Activated CD4-positive, alpha-beta T cell treated with anti-CD3 and anti-CD28 coated beads, Interleukin-2, amount 50 U/mL, for 48 hours (primary cell): ENCODE results near the gene XPC.

ENCODE experiments used
- DNase-seq, 2 experiments: peaks; one replicate each; pipeline ENCODE4 v3.0.0-alpha.2; 2020

XPC gene

DNA sequence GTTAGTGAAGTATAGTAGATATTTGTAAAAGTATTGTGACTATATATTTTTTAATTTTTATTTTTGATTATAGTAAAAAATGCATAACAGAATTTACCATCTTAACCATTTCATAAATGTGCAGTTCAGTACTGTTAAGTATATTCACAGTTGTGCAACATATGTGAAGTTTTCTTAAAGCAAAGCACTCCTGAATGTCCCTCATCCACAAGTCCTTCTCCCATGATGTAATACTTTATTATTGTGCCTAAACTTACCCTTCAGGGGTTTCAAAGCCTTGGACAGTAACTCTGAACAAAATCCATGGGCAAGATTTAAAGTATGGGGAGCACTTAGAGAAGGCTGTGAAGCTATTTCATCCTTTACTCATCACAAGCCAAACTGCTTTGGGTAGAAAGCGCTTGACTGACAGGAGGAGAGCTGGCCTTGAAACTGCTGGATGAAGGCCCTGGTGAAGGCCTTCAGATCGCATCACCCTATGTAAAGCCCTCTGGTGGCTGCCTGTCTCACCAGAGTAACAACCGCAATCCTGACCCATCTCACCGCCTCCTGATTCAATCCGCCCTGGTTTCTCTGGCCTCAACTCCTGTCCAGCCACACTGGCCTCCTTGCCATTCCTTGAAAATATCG is 28.3 kb upstream of the XPC start:
- DNase-seq, result no peak

DNA sequence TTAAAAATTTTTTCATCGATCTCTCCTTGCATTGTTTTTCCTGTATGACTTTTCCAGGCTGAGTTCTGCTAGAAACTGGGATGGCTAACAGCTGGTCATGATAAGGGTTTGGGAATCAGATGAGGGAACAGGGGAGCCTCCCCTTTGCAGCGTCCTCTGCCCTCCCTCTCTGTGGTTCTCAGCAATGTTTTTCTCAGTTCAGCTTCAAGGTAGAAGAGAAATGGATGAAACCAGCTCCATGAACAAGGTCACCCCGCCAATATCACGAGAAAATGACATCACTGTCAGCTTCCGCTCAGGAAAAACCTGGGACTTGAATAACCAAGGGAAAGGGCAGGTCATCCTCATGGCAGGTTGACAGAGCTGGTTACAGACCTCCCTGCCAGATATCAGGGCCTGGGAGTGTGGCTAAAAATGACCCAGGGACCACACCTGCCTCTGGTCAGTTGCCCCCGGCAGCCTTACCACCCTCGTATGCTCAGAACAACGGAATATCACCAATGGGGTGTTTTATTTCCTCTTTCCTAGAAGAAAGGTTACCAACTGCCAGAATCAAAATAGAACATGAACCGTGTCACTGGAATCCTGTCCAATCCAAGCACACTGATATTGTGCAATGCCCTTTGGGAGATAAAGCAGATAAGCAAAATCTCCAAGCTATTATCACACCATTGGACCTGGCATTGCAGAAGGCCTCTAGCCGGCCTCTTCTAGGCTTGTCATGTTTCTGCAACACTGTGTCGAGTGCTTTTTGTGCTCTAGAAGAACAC is 26.3 kb upstream of the XPC start:
- DNase-seq, result no peak

DNA sequence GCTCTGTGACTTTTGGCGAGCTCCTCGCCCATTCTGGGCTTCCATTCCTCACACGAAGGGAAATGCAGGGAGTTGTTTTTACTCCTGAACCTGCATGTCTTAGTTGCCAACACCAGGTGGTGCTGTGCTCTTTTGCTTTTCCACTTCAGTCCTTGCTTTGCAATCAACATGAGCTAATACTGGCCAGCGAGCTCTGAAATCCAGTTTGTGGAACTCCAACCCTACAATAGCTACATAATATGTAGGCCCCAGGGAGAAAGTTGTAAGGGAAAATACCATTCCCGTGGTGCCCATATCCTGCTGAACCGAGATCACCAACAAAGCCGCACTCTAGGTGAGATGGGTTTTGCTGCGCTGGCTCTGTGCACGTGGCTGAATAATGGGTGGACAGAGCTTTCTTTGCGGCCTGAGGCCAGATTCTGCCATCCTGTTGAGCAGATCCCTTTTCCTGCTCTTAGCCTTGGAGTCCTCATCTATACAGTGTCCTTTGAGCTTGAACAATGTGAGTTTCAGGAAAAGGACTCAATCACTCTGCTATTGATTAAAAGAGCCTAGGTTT is 25.2 kb upstream of the XPC start:
- peak; percentile 30 to 50 for DNase-seq

DNA sequence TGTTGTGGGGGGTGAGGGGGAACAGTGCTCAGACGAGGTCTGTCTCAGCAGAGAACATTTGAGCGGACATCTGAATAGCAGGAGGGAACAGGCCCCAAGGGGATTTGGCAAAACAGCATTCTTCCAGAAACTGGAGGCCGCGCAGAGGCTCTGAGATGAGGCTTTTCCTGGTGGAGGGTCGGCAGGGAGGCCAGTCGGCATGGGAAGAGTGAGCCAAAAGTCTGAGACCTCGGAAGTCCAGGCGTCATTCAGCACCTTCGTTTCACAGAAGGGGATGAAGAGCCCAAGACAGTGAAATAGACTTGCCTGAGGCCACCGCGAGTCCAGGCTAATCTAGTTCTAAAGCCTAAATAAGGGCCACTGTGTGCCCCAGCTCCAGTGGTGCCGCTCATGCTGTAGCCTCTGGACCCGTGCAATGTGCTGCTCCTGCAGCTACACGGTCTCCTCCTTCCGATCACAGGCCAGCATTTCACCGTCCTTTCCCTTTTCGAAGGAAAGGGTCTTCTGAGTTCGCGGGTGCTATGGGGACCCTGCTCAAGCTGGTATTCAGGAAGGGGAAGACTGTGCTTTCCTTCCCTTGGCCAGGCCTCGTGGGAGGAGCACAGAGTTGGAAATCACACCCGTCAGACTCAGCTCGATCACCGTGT is 24.6 kb upstream of the XPC start:
- DNase-seq, result no peak

DNA sequence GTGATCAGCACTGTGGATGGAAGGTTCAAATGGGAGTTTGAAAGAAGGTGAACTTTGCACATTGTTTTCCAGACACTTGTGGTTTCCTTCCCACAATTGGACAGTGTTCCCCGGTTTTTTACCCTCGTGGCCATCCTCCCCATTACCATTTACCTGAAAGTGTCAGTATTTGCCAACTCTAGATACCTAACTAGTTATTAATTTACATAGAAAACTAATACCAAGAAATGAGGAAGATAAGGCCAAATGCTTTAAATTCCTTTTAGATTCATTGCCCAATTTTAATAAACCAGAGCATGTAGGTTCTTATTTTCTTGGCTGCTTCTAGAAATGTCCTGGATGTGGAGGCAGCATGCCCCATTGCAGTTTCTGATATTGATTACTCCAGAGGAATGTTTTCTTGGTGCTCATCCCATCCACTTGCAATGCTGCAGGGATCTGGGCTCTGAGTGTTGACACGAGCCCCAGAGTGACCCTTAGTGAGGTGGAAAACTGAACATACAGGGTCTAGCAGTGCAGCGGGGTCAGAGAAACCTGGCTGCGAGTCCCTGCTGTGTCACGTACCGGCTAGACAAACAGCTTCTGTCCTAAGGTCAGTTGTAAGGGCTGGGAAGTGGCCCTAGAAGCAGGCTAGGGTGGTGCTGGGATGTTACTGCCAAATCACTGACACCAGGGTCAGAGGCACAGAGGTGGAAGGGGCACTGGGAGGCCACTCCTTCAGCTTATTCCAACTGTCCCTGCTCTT is 23.7 kb upstream of the XPC start:
- no peak for DNase-seq

DNA sequence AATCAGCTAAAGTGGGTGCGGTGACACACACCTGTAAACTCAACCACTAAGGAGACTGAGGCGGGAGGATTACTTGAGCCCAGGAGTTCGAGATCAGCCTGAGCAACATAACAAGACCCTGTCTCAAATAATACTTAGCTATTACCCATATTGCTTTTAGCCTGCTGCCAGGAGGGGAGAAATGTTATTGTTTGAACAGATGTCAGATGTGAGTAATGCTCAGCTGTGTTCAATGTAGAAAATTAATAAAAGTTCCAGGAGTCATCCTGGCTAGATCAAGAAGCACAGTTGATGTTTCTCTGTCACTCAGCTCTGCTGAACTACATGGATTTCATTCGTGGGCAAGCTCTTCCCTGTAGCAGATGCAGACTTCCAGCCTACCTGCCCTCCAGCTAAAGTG is 22.4 kb upstream of the XPC start:
- no peak for DNase-seq

DNA sequence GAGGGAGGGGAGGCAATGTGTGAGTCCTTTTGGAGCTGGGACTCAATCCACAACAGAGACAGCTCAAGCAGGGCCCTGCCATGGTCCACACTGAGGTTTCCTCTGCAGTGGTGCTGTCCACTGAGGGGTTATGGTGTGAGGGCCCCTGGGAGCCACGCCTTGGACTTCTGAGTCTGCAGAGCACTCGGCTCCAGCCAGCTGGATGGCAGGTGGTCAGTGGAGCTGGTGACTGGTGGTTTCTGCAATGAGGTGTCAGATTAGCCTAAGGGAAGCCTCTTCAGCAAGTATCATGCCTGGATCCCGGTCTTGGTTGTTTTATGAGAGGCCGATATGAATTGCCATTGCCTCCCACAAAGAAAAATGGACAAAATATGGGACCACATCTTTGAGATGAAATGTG is 21.9 kb upstream of the XPC start:
- no peak for DNase-seq

DNA sequence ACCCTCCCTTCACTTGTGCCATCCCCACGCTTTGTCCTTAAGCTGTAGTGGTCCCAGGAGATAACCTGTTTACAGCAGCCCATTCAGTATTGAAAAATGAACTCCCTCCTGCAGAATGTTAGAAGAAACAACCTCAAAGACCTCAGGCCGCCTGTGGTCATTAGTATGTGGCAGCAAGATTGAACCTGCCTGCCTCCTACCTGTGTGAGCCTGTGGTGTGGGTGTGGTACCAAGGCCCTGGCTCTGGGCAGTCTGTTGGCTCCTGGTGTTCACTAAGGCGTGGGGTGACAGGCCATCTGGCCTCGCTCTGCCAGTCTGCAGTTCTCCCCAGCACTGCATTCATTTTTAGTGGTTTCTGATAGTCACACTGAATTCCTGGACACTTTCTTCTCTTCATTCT is 21.2 kb upstream of the XPC start:
- DNase-seq, result no peak

DNA sequence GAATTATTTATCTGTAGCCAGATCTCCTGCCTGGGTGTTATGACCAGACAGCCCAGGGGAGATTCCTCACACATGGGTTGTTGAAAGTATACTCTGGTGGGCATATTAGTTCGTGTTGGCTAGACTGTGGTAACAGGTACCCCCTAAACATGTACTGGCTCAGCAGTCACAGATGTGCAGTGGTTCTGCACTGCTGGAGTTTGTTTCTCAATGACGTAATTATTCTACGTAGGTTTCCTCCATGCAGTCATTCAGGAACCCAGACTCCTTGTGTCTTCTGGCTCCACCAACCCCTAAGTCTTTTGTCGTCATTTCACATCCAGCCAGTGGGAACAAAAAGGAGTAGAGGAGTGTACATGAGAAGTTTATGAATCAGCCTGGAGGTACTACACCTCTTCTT is 16.5 kb upstream of the XPC start:
- DNase-seq, result no peak

DNA sequence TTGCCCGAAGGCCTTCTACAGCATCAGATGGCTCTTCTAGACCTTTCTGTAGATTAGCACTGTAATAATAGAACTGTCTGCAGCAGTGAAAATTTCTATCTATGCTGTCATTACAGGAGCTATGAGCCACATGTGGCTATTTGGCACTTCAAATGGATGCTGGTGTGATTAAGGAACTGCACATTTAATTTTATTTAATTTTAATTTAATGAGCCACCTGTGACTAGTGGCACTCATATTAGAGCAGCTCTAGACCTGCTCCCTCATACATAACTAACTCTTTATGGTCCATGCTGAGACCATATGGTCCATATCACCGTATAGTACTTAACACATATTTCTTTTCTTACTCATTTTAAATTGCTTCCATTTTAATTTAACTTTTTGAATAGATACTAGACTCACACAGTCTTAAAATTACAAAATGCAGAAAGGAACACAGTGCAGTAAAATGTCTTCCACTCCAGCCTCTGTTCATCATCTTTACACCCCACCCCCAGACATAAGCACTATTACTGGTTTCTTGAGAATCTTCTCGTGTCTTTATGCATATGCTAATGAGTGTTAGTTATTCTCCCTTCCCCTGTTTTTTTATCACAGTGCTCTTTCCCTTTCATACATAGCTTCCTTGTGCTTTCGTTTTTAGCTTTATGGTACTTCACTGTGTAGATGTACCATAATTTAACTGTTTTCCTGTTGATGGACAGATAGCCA is 9.8 kb upstream of the XPC start:
- DNase-seq, result no peak

DNA sequence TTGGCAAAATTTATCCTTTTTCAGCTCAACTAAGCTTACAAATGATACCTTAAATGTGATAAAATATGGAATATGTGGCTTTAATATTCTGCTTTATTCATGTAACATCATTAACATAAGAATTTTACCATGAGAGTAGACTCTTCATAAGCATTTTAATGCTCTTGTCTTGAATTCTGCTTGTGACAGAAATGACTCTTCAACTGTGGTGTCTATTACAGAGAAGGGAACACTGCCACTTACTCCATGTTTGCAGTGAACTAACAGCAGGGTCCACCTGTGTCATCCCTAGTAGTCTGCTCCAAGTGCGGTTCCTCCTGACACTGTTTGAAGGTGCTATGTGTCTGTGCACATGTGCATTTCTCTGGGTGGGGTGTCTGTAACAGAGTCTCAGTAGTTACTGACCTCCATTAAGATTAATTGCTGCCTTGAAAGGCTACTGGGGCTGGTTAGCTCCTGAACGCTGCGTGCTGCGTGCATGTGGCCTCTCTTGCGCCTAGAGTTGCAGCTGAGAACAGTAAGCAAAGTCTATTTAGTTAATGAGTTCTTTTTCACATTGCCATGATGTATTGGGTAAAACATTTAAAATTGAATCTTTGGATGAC is 8.6 kb upstream of the XPC start:
- DNase-seq, result no peak

DNA sequence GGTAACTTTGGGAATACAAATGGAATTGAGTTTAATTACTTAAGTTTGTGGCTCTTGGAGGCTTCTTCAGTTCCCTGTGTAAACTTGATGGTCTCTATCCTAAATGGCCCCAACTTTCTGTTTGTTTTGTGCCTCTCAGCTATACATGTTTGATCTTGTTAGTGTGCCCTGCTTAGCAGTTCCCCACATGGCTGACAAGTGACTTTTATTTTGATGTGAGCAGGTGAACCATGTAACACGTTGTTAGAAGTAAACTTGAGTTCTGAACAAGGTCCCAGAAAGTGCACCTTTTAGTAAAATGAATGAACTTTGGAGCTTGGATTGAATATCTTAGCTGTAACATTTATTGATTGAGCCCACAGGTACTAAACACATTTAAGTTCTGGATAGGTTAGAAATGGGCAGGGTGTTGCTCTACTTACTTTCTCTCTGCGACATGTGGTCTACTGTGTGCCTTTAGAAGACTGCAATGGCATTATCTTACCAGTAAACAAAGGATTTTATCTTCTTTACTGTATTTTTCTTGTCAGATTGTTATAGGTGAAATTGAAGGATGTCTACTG is 4.7 kb upstream of the XPC start:
- DNase-seq, result no peak

DNA sequence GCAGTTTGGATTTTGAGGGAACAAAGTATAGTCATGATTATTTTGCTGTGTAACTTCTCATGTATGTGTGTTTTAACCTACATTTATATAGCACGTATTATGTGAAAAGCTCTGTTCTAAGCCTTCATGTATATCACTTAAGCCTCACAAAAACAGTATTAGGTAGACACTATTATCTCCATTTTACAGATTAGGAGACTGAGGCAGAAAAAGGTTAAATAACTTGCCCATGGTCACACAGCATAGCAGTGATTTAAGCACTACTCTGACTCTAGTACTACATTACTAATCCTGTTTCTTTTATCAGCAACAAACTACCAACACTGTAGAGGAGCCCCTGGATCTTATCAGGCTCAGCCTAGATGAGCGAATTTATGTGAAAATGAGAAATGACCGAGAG is 2.9 kb upstream of the XPC start:
- no peak for DNase-seq

DNA sequence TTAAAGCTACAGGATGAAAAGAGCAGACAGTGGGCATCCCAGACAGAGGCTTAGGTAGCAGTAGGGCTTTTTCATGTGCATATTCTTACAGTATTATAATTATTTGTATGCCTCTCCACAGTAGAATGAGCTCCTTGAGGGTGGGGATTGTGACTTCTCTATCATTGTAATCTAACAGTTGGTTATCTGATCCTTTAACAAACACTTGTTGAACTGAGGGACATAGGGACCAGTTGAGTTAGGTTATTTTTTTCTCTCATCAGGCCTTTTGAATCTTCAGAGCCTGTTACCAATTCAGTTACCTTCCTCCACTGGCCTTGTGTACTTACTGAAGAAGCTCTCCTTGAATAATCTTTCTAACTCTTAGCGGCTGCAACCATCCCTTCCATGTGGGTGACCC is 1.4 kb upstream of the XPC start:
- no peak for DNase-seq

DNA sequence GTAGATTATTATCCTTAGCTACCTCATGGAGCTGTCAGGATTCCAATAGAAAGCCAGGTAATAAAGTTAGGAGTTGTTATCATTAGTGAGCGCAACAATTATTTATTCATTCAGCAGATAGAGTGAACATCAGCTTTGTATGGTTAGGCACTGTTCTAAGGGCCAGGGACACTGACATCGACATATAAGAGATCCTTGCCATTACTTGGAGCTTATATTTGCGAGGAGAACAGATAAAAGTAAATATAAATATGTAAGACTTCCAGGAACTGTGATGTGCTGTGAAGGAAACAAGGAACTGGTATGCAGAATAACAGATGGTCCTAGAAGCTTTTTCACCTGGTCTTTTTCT is 689 bp upstream of the XPC start:
- DNase-seq, result no peak

DNA sequence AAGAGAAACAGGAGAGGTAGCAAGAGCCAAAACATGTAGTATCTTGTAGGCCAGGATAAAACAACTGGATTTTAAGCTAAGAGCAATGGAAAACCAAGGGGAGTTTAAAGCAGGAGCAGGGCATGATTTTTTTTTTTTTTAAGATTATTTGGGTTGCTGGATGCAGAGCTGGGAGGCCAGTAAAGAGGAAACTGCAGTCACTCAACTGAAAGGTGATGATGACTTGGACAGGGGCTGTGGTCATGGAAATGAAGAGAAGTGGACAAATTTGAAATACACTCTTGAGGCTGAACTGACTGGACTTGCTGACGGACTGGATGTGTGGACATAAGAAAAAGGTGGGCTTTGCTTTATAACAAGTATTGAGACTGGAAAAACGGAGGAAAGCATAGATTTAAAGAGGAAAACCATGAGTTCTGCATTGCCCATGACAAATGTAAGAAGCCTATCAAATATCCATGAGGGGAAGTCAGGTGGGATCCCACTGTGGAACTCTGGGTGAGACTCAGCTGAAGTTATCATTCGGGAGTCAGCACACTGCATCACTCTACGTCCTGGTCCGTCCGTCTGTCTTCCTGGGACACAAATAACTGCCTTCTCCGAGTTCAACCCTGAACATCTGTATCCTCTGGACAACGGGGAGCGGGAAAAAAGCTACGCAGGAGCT is 688 bp downstream of the XPC start:
- DNase-seq, result no peak

DNA sequence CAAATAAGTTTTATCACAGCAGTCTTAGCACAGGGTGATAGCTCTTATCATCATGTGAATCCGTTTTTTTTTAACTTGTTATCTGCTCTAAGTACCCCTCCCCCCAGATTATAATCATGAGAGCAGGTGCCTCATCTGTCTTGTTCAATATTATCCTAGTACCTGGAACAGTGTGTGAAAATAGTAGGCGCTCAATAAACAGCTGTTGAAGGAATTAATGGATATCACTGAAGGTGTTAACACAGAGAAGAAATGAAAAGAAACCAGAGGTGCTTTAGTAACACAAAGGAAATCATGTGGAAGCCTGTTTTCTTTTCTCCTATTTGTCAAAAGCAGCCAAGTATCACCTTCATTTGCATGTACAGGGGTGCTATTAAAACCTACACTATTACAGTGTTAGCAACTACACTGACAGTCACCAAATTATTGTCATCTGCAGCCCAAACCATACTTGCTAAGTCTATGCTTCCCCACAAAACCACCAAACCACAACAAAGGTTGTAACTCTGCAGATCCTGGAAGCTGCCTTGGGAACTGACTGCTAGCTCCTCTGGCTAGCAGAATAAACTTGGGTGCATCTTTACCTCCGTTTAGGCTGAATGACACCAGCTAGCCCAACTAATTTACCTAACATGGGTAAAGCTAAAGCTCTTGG is 2.9 kb downstream of the XPC start:
- peak; percentile 20 to 35 for DNase-seq

DNA sequence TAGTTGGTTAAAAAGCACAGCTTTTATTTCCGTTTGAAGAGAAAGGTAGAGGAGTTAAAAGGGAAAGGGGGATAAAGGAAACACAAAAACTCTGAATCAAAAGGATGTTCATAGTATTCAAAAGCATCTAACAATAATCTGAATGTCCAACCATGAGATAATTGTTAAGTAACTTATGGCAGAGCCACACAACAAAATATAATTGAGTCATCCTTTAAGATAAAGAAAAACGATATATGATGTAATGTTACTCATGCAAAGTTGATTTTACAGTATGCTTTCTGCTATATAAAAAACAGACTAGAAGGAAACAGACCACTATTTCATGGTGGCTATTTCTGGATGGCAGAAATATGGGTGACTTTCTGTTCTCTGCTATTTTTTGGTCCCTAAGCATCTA is 3.9 kb downstream of the XPC start:
- no peak for DNase-seq

DNA sequence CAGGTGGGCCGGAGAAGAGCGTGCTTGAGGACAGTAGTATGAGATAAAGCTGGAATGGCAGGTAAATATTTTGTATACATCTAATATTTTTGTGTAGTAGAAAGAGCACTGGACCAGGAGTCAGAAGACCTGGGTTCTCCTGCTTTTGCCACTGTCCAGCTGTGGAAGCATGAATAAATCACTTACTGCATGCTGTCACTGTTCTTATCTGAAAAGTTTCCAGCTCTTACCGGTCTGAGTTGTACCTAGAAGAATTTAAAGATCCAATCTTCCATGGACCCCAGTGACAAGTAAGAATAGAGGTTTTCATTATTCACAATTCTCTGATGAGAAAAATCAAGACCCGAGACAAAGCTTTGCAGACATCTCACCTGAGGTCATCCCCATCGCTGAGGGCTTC is 5.9 kb downstream of the XPC start:
- no peak for DNase-seq

DNA sequence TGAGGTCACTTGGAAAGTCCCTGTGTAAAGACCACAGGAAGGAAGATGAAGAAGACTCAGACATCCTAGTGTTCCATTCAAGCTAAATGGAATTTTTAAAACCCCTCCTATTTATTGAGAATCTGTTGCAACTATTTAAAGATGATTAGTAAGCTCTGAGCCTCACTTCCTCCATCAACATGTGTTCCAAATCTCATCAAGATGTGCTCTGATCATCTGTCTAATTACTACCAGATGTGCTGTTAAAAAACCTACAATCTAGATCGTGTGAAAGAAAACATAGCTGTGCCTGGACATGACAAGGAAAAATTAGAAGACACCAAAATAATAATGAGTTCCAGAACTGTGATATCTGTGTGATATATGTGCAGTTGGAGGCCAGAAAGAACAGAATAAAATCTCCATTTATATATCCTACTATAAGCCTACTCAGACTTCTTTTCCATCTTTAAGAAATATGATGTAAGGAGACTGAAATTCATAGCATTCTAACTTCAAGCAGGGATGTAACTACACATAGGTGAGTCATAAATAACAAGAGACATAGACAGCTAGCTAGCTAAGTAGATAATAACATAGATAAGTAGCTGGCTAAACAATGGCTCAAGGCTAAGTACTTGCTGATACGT is 7.8 kb downstream of the XPC start:
- no peak for DNase-seq
